ENCODE data around the gene BUD23. TPM values are rescaled to one million over a fixed set of nuclear protein-coding genes. Genes with fewer than 3 reads are reported as not detected.

The BUD23 gene
- total and polyA plus RNA-seq, 2 experiments from 2014 or later: 62.1 to 117 TPM

- H3K27me3 Mint-ChIP-seq (ENCODE audit: insufficient read depth, low read depth, poor library complexity): peaks cover 23% of the 10 kb centered on the region
- Histone ChIP-seq H3K4me1 (ENCODE audit: insufficient read depth) (peaks cover 15% of the 10 kb centered on the region), H3K27me3 (ENCODE audit: insufficient read depth) (no peaks in the 10 kb centered on the region), H3K36me3 (ENCODE audit: insufficient read depth) (peaks cover 7% of the 10 kb centered on the region), H3K4me3 (no peak overlapping the region), H4K20me1 (replicated peaks; ENCODE audit: insufficient read depth) (no peaks in the 10 kb centered on the region), H3K9me2 (ENCODE audit: insufficient read depth) (no peaks in the 10 kb centered on the region), H3K27ac (ENCODE audit: low read depth) (no peak overlapping the region), H3F3A (replicated peaks; ENCODE audit: low read depth) (0 out of 2 replicates have a peak, but pooled peaks cover 8% of the 10 kb centered on the region), H3K79me2 (replicated peaks; ENCODE audit: insufficient read depth) (no peaks in the 10 kb centered on the region), H3K4me2 (no peak overlapping the region), H2AFZ (no peak overlapping the region)
- H3K9me3 Mint-ChIP-seq: no peaks in the 10 kb centered on the region; the same call in 2 of the 3 replicates
- H3K27ac Mint-ChIP-seq: no peak overlapping the region
- TF ChIP-seq CTCF (conservative IDR thresholded peaks at IDR 0.05; ENCODE audit: low read depth in 2 of 2) (no peak), REST (IDR thresholded peaks at IDR 0.05; ENCODE audit: unreplicated experiment) (no peak), JUNB (IDR thresholded peaks at IDR 0.05; ENCODE audit: unreplicated experiment) (no peak), ZNF114 (CRISPR knock-in tag; IDR thresholded peaks at IDR 0.05) (no peak), ZNF331 (CRISPR knock-in tag; IDR thresholded peaks at IDR 0.05; ENCODE audit: low read depth) (no peak), STAT1 (IDR thresholded peaks at IDR 0.05; ENCODE audit: unreplicated experiment) (no peak), ETS1 (IDR thresholded peaks at IDR 0.05) (no peak), CREB1 (CRISPR knock-in tag; IDR thresholded peaks at IDR 0.05; ENCODE audit: low read depth) (no peak), NANOG (IDR thresholded peaks at IDR 0.05; ENCODE audit: borderline replicate concordance) (no peak), POLR2AphosphoS5 (IDR thresholded peaks at IDR 0.05; ENCODE audit: low read depth) (no peak), EZH2 (IDR thresholded peaks at IDR 0.05; ENCODE audit: low read depth, unreplicated experiment) (no peak), EZH2phosphoT487 (IDR thresholded peaks at IDR 0.05; ENCODE audit: unreplicated experiment) (no peak)
- TF ChIP-seq, protein P1, sequence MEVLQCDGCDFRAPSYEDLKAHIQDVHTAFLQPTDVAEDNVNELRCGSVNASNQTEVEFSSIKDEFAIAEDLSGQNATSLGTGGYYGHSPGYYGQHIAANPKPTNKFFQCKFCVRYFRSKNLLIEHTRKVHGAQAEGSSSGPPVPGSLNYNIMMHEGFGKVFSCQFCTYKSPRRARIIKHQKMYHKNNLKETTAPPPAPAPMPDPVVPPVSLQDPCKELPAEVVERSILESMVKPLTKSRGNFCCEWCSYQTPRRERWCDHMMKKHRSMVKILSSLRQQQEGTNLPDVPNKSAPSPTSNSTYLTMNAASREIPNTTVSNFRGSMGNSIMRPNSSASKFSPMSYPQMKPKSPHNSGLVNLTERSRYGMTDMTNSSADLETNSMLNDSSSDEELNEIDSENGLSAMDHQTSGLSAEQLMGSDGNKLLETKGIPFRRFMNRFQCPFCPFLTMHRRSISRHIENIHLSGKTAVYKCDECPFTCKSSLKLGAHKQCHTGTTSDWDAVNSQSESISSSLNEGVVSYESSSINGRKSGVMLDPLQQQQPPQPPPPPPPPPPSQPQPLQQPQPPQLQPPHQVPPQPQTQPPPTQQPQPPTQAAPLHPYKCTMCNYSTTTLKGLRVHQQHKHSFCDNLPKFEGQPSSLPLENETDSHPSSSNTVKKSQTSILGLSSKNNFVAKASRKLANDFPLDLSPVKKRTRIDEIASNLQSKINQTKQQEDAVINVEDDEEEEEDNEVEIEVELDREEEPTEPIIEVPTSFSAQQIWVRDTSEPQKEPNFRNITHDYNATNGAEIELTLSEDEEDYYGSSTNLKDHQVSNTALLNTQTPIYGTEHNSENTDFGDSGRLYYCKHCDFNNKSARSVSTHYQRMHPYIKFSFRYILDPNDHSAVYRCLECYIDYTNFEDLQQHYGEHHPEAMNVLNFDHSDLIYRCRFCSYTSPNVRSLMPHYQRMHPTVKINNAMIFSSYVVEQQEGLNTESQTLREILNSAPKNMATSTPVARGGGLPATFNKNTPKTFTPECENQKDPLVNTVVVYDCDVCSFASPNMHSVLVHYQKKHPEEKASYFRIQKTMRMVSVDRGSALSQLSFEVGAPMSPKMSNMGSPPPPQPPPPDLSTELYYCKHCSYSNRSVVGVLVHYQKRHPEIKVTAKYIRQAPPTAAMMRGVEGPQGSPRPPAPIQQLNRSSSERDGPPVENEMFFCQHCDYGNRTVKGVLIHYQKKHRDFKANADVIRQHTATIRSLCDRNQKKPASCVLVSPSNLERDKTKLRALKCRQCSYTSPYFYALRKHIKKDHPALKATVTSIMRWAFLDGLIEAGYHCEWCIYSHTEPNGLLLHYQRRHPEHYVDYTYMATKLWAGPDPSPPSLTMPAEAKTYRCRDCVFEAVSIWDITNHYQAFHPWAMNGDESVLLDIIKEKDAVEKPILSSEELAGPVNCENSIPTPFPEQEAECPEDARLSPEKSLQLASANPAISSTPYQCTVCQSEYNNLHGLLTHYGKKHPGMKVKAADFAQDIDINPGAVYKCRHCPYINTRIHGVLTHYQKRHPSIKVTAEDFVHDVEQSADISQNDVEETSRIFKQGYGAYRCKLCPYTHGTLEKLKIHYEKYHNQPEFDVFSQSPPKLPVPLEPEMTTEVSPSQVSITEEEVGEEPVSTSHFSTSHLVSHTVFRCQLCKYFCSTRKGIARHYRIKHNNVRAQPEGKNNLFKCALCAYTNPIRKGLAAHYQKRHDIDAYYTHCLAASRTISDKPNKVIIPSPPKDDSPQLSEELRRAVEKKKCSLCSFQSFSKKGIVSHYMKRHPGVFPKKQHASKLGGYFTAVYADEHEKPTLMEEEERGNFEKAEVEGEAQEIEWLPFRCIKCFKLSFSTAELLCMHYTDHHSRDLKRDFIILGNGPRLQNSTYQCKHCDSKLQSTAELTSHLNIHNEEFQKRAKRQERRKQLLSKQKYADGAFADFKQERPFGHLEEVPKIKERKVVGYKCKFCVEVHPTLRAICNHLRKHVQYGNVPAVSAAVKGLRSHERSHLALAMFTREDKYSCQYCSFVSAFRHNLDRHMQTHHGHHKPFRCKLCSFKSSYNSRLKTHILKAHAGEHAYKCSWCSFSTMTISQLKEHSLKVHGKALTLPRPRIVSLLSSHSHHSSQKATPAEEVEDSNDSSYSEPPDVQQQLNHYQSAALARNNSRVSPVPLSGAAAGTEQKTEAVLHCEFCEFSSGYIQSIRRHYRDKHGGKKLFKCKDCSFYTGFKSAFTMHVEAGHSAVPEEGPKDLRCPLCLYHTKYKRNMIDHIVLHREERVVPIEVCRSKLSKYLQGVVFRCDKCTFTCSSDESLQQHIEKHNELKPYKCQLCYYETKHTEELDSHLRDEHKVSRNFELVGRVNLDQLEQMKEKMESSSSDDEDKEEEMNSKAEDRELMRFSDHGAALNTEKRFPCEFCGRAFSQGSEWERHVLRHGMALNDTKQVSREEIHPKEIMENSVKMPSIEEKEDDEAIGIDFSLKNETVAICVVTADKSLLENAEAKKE (CRISPR knock-in tag; IDR thresholded peaks at IDR 0.05): no peak
- peaks cover 33% of the 10 kb centered on the region for H3K4me1 Mint-ChIP-seq
- DNase-seq (ENCODE audit: low spot score): no peak
- no peak overlapping the region; the same call in 2 of the 3 replicates for H3K4me3 Mint-ChIP-seq
- ATAC-seq: no peak
- H3K36me3 Mint-ChIP-seq (ENCODE audit: low read depth): peaks cover 24% of the 10 kb centered on the region
Observed at GRCh38 chr7:73702665-73703064, 19.3 kb downstream of the BUD23 start.

All from GM23338 (cell line).